CD4-positive, alpha-beta T cell (primary cell): ENCODE measurements around the gene FMN1. TPM values are rescaled to one million over a fixed set of nuclear protein-coding genes. Genes with fewer than 3 reads are reported as not detected.

ENCODE experiments used
- ATAC-seq: fragments of 200-7000 bp; cut with Tn5 transposase; one replicate; pipeline ENCODE4 v1.10.0; 2022; ENCODE audit warnings: mild to moderate bottlenecking; ENCODE audit not compliant: poor library complexity
- CTCF ChIA-PET: fragments of 350-600 bp; sonication (Branson Sonifier 250); formaldehyde crosslinking; loops from one replicate; lab custom pipeline; 2021; ENCODE audit warnings: antibody characterized with exemption, inconsistent platforms; lab: Charles Lee
- POLR2A ChIA-PET: fragments of 350-600 bp; sonication (Branson Sonifier 250); formaldehyde crosslinking; loops from one replicate; lab custom pipeline; 2021; ENCODE audit warnings: antibody characterized with exemption, inconsistent platforms; lab: Charles Lee
- DNase-seq, 14 experiments: peaks; one replicate each; pipeline ENCODE4 v3.0.0-alpha.2; 2013 to 2020; ENCODE audit warnings: mixed read lengths in 2 of 14
- H3K27ac ChIP-seq, 2 donors: one replicate each; pipeline versions ENCODE4 v1.5.1 to v1.7.0; 2013; ENCODE audit warnings: low read length in 2 of 2, low read depth in 1 of 2, mild to moderate bottlenecking in 1 of 2
- H3K27me3 ChIP-seq, 2 experiments: 1 replicate in 1 of 2; 2 replicates in 1 of 2; pipeline versions ENCODE4 v1.6.1 to v1.7.0; 2013; ENCODE audit warnings: low read length in 2 of 2, control low read depth in 1 of 2, mild to moderate bottlenecking in 1 of 2, moderate library complexity in 1 of 2; ENCODE audit not compliant: insufficient read depth in 2 of 2, control insufficient read depth in 1 of 2
- H3K36me3 ChIP-seq: one replicate; pipeline ENCODE4 v1.6.1; 2013; ENCODE audit warnings: low read length, control low read depth; ENCODE audit not compliant: insufficient read depth
- H3K4me1 ChIP-seq: one replicate; pipeline ENCODE4 v1.6.1; 2013; ENCODE audit warnings: low read length, control low read depth; ENCODE audit not compliant: insufficient read depth
- H3K4me3 ChIP-seq: one replicate; pipeline ENCODE4 v1.5.1; 2013; ENCODE audit warnings: mild to moderate bottlenecking, low read length, moderate library complexity
- H3K9me3 ChIP-seq, 2 experiments: 1 replicate in 1 of 2; 2 replicates in 1 of 2; pipeline versions ENCODE4 v1.6.1 to v1.7.0; 2013; ENCODE audit warnings: low read length in 2 of 2, mild to moderate bottlenecking in 2 of 2, control low read depth in 1 of 2, moderate library complexity in 1 of 2; ENCODE audit not compliant: control insufficient read depth in 1 of 2, insufficient read depth in 1 of 2
- H3K27ac Mint-ChIP-seq: one replicate; pipeline ENCODE4 v1.8.0; 2020; ENCODE audit warnings: mixed read lengths
- H3K27me3 Mint-ChIP-seq: one replicate; pipeline ENCODE4 v1.8.0; 2021; ENCODE audit warnings: mixed read lengths
- H3K36me3 Mint-ChIP-seq: one replicate; pipeline ENCODE4 v1.8.0; 2021; ENCODE audit warnings: low read depth, mixed read lengths
- H3K4me1 Mint-ChIP-seq: one replicate; pipeline ENCODE4 v1.8.0; 2021; ENCODE audit warnings: low read depth, mixed read lengths
- H3K4me3 Mint-ChIP-seq: one replicate; pipeline ENCODE4 v1.8.0; 2020; ENCODE audit warnings: mild to moderate bottlenecking, mixed read lengths
- H3K9me3 Mint-ChIP-seq: one replicate; pipeline ENCODE4 v1.8.0; 2020; ENCODE audit warnings: mixed read lengths
- intact Hi-C, 2 experiments: fragments of 100-400 bp; cut with DNase I in 1 of 2; cut with micrococcal nuclease in 1 of 2; formaldehyde crosslinking; loops; one replicate each; pipeline versions ENCODE4 v1.15.1 to v1.9.0; 2023 to 2025; cut with DNase I, micrococcal nuclease
- total RNA-seq, 174 experiments: library from RNA in 2 of 174; stranded (reverse) in 2 of 174; gene quantifications; one replicate each; pipeline ENCODE4 v1.2.3 and lab custom pipeline; 2021 to 2026
- TF ChIP-seq, protein P1 (sequence below): fragments of 200-600 bp; IDR thresholded peaks from one replicate; pipeline ENCODE4 v1.8.0; 2022; ENCODE audit warnings: antibody characterized with exemption, mild to moderate bottlenecking

Gene FMN1
- total RNA-seq, 2 experiments from 2014 or later, result 0.39 to 0.55 TPM

DNA sequence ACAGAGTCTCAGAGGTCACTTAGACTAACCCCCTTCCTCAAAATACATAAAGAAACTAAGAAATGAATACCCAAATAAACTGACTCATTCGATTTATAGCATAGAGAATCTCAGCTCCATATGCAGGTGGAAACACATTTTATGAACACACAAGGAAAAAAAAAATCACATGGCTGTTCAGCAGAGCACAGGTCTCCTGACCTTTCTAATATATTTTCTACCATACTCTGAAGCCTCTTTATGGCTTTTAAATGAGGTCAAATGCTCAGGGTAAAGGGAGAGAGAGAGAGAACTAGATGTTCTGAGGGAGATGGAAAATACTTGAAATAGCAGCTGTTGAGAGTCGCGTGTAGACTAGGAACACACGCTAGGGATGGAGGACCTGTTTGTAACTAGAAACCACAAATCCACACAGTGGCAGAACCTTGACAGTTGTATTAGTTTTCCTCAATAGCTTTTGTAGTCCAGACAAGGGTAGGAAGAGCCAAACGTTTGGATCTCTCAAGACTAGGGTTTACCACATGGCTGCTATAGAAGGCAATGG is 165.3 kb downstream of the FMN1 start:
- H3K4me1 ChIP-seq, result no peaks in the 10 kb centered on the region
- ChIA-PET POLR2A (no interaction called here), CTCF (interaction anchor here (1.5 kb wide), 1 partner anchor 10 kb away, joined by 4 read pairs; no protein-coding TSS in a partner anchor)
- Mint-ChIP-seq H3K27me3 (no peaks in the 10 kb centered on the region), H3K4me3 (no peak overlapping the region), H3K9me3 (no peaks in the 10 kb centered on the region), H3K36me3 (no peaks in the 10 kb centered on the region), H3K4me1 (peaks cover 14% of the 10 kb centered on the region), H3K27ac (no peak overlapping the region)
- TF ChIP-seq, protein P1, sequence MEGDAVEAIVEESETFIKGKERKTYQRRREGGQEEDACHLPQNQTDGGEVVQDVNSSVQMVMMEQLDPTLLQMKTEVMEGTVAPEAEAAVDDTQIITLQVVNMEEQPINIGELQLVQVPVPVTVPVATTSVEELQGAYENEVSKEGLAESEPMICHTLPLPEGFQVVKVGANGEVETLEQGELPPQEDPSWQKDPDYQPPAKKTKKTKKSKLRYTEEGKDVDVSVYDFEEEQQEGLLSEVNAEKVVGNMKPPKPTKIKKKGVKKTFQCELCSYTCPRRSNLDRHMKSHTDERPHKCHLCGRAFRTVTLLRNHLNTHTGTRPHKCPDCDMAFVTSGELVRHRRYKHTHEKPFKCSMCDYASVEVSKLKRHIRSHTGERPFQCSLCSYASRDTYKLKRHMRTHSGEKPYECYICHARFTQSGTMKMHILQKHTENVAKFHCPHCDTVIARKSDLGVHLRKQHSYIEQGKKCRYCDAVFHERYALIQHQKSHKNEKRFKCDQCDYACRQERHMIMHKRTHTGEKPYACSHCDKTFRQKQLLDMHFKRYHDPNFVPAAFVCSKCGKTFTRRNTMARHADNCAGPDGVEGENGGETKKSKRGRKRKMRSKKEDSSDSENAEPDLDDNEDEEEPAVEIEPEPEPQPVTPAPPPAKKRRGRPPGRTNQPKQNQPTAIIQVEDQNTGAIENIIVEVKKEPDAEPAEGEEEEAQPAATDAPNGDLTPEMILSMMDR, result no peak
- no peak for DNase-seq
- H3K36me3 ChIP-seq, result no peaks in the 10 kb centered on the region
- ATAC-seq, result no peak
- H3K9me3 ChIP-seq, result no peaks in the 10 kb centered on the region
- no peak overlapping the region for H3K4me3 ChIP-seq
- no peak overlapping the region for H3K27ac ChIP-seq
- H3K27me3 ChIP-seq, result no peaks in the 10 kb centered on the region
- intact Hi-C loops, result no loop called here

DNA sequence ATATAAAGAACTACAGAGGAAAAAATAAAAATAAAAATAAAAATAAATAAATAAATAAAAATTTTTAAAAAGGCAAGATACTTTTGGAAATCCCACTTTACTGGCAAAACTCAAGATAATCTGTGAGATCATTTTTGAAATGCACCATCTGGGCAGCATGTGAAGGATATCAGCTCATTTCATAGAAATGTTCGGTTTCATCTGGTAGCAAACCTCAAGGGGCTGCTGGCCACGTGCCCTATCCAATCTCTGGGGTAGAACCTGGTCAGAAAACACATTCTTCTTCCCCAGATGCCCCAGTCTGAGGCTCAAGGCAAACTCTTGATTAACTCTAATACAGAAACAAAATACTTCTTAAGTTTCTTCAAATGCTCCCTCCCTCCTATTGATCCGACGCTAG is 166.0 kb downstream of the FMN1 start:
- TF ChIP-seq, protein P1, result no peak
- intact Hi-C loops, result no loop called here
- POLR2A ChIA-PET, result no interaction called here
- CTCF ChIA-PET, result interaction anchor here (1.5 kb wide), 1 partner anchor 9 kb away, joined by 4 read pairs; no protein-coding TSS in a partner anchor
- H3K27me3 ChIP-seq, result no peaks in the 10 kb centered on the region
- Mint-ChIP-seq H3K4me3 (no peak overlapping the region), H3K36me3 (no peaks in the 10 kb centered on the region), H3K4me1 (peaks cover 14% of the 10 kb centered on the region), H3K27ac (no peak overlapping the region), H3K27me3 (no peaks in the 10 kb centered on the region), H3K9me3 (no peaks in the 10 kb centered on the region)
- no peaks in the 10 kb centered on the region for H3K36me3 ChIP-seq
- DNase-seq (no peak), ATAC-seq (no peak)
- H3K4me3 ChIP-seq, result no peak overlapping the region
- H3K9me3 ChIP-seq, result no peaks in the 10 kb centered on the region
- H3K4me1 ChIP-seq, result no peaks in the 10 kb centered on the region
- H3K27ac ChIP-seq, result no peak overlapping the region

DNA sequence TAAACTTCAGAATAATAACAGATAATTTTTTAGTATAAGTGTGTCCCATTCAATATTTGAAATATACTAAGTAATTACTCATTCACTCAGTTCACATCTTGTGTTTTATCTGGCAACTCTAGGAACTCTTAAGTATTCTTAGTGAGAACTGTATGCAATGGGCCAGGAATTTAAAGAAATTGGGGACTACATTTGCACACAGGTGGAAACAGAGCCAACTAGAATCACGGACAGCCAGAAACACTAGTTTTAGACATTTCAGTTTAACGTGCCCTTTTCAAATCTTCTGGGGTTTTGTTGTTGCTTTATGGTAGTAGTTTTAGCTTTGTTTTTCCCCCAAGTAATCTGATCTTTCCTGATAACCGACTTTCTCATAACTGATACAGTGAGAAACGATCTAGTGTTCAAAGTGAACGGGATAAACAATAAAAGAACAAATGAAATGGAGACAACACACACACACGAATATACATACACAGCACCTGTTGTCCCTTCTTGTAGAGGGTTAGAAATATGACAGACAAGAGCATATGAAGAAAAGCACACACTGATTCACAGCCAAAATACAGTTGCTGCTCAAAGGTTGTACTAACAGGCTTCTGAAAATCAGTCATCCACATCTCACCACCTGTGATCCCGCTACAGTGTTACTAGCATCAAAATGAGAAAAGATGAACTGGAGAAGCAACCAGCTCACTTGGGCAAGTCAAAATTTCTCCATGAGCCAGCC is 167.0 kb downstream of the FMN1 start:
- Histone ChIP-seq H3K36me3 (no peaks in the 10 kb centered on the region), H3K9me3 (no peaks in the 10 kb centered on the region), H3K27ac (no peak overlapping the region), H3K27me3 (no peaks in the 10 kb centered on the region), H3K4me1 (no peaks in the 10 kb centered on the region), H3K4me3 (no peak overlapping the region)
- Mint-ChIP-seq H3K9me3 (no peaks in the 10 kb centered on the region), H3K4me3 (no peak overlapping the region), H3K4me1 (peaks cover 14% of the 10 kb centered on the region), H3K27ac (no peak overlapping the region), H3K36me3 (no peaks in the 10 kb centered on the region), H3K27me3 (no peaks in the 10 kb centered on the region)
- DNase-seq, result no peak
- TF ChIP-seq, protein P1, result no peak
- ChIA-PET CTCF (no interaction called here), POLR2A (no interaction called here)
- intact Hi-C loops, result no loop called here
- no peak for ATAC-seq
